SK-N-MC (cell line): ENCODE data around the gene GIGYF2.

Source experiments
- EZH2 ChIP-seq: fragments of 200-600 bp; sonication (generic); IDR thresholded peaks from one replicate; pipeline ENCODE4 v1.6.1; 2017; ENCODE audit warnings: antibody characterized with exemption
- FOXP2 ChIP-seq: optimal IDR thresholded peaks from 2 replicates; pipeline ENCODE3; 2011; ENCODE audit warnings: mild to moderate bottlenecking, moderate library complexity; ENCODE audit not compliant: insufficient read depth; ENCODE audit errors: extremely low read length, control extremely low read depth
- POLR2AphosphoS5 ChIP-seq: IDR thresholded peaks from 2 replicates; pipeline ENCODE4 v1.6.1; 2012; ENCODE audit warnings: mild to moderate bottlenecking, low read depth, low read length, borderline replicate concordance

GRCh38 chr2:232878855-232879617 is 181.9 kb downstream of the GIGYF2 start:
- TF ChIP-seq EZH2 (no peak), POLR2AphosphoS5 (no peak), FOXP2 (no peak)
